ENCODE measurements around the gene QDPR.

QDPR gene

DNA sequence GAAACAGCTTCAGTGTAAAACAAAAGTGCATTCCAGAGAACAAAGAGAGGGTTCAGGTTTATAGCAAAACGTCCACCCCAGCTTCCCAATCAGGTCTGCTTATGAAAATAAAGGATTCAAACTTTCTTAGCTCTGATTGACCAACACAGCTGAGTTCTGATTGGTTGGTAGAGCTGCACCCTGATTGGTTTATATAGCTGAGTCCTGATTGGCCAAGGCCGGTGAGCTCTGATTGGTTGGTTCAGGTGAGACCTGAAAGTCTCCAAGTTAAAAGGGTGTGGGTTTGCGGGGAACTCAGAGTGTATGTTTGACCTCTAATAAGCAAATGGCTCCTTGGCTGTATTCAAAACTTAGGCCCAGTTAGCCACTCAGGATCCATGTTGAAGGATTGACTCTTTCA lies 24.0 kb upstream of the QDPR start:
- Histone ChIP-seq H3K9me3 (ENCODE audit: insufficient read depth, low read length) (no peaks in the 10 kb centered on the region), H3K79me2 (ENCODE audit: insufficient read depth, low read length) (no peaks in the 10 kb centered on the region), H3K9ac (ENCODE audit: low read length) (no peak overlapping the region), H3F3A (ENCODE audit: insufficient read depth) (no peaks in the 10 kb centered on the region), H2AFZ (ENCODE audit: low read depth, low read length, severe bottlenecking) (no peak overlapping the region), H3K27me3 (ENCODE audit: low read length) (no peaks in the 10 kb centered on the region), H3K9me2 (replicated peaks; ENCODE audit: insufficient read depth, low read length) (no peaks in the 10 kb centered on the region), H3K27ac (ENCODE audit: low read depth, low read length) (no peak overlapping the region), H3K4me3 (ENCODE audit: insufficient read depth, low read length, poor library complexity, severe bottlenecking) (no peak overlapping the region), H4K20me1 (ENCODE audit: low read depth, low read length) (no peaks in the 10 kb centered on the region), H3K4me2 (ENCODE audit: low read depth, low read length, poor library complexity, severe bottlenecking) (no peak overlapping the region), H3K36me3 (ENCODE audit: low read length) (no peaks in the 10 kb centered on the region)
- TF ChIP-seq EZH2phosphoT487 (conservative IDR thresholded peaks at IDR 0.05; ENCODE audit: low read length), result no peak
- TF ChIP-seq, protein P1, sequence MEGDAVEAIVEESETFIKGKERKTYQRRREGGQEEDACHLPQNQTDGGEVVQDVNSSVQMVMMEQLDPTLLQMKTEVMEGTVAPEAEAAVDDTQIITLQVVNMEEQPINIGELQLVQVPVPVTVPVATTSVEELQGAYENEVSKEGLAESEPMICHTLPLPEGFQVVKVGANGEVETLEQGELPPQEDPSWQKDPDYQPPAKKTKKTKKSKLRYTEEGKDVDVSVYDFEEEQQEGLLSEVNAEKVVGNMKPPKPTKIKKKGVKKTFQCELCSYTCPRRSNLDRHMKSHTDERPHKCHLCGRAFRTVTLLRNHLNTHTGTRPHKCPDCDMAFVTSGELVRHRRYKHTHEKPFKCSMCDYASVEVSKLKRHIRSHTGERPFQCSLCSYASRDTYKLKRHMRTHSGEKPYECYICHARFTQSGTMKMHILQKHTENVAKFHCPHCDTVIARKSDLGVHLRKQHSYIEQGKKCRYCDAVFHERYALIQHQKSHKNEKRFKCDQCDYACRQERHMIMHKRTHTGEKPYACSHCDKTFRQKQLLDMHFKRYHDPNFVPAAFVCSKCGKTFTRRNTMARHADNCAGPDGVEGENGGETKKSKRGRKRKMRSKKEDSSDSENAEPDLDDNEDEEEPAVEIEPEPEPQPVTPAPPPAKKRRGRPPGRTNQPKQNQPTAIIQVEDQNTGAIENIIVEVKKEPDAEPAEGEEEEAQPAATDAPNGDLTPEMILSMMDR (IDR thresholded peaks at IDR 0.05; ENCODE audit: insufficient read depth, low read length, poor library complexity, severe bottlenecking), result no peak

DNA sequence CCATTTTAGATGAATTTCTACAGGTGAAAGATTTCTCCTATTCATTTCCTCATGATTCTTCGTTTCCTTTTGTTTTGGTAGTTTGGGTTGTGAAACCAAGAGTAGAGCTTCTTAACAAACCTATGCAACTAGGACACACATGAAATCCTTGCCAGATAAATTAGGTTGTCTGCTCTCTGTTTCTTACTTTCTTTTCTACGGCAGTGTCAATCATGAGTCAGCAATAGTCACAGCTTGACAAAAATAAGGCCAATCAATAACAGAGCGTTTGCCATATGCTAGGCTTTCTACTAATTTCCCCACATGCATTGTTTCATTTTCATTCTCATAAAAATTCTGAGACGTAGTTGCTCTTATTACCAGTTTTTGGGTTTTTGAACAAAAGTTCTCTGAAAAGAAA lies 23.4 kb upstream of the QDPR start:
- H3K27me3 ChIP-seq (ENCODE audit: low read length), result no peaks in the 10 kb centered on the region
- H3K27ac ChIP-seq (ENCODE audit: low read depth, low read length), result no peak overlapping the region
- no peaks in the 10 kb centered on the region for H3K9me2 ChIP-seq (replicated peaks; ENCODE audit: insufficient read depth, low read length)
- H3K4me2 ChIP-seq (ENCODE audit: low read depth, low read length, poor library complexity, severe bottlenecking), result no peak overlapping the region
- no peak overlapping the region for H3K9ac ChIP-seq (ENCODE audit: low read length)
- H2AFZ ChIP-seq (ENCODE audit: low read depth, low read length, severe bottlenecking), result no peak overlapping the region
- H4K20me1 ChIP-seq (ENCODE audit: low read depth, low read length), result no peaks in the 10 kb centered on the region
- no peaks in the 10 kb centered on the region for H3K79me2 ChIP-seq (ENCODE audit: insufficient read depth, low read length)
- H3K36me3 ChIP-seq (ENCODE audit: low read length), result no peaks in the 10 kb centered on the region
- no peaks in the 10 kb centered on the region for H3F3A ChIP-seq (ENCODE audit: insufficient read depth)
- TF ChIP-seq, protein P1 (IDR thresholded peaks at IDR 0.05; ENCODE audit: insufficient read depth, low read length, poor library complexity, severe bottlenecking), result no peak
- TF ChIP-seq EZH2phosphoT487 (conservative IDR thresholded peaks at IDR 0.05; ENCODE audit: low read length), result no peak
- no peaks in the 10 kb centered on the region for H3K9me3 ChIP-seq (ENCODE audit: insufficient read depth, low read length)
- no peak overlapping the region for H3K4me3 ChIP-seq (ENCODE audit: insufficient read depth, low read length, poor library complexity, severe bottlenecking)

DNA sequence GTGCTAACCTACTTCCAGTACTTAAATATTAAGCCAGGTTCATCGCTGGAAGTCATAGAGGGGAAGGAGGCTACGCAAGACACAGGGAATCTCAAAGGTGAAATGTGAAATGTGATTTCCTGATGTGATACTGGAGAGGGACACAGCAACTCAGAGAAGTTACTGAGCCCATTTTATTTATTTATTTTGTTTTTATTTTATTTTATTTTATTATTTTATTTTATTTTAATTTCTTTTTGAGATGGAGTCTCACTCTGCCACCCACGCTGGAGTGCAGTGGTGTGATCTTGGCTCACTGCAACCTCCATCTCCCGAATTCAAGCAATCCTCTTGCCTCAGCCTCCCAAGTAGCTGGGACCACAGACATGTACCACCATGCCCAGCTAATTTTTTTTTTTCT lies 22.8 kb upstream of the QDPR start:
- no peak overlapping the region for H3K27ac ChIP-seq (ENCODE audit: low read depth, low read length)
- no peak overlapping the region for H3K9ac ChIP-seq (ENCODE audit: low read length)
- no peaks in the 10 kb centered on the region for H3K9me3 ChIP-seq (ENCODE audit: insufficient read depth, low read length)
- H3K27me3 ChIP-seq (ENCODE audit: low read length), result no peaks in the 10 kb centered on the region
- H3K9me2 ChIP-seq (replicated peaks; ENCODE audit: insufficient read depth, low read length), result no peaks in the 10 kb centered on the region
- H3K79me2 ChIP-seq (ENCODE audit: insufficient read depth, low read length), result no peaks in the 10 kb centered on the region
- no peaks in the 10 kb centered on the region for H4K20me1 ChIP-seq (ENCODE audit: low read depth, low read length)
- H2AFZ ChIP-seq (ENCODE audit: low read depth, low read length, severe bottlenecking), result no peak overlapping the region
- H3F3A ChIP-seq (ENCODE audit: insufficient read depth), result no peaks in the 10 kb centered on the region
- no peak overlapping the region for H3K4me3 ChIP-seq (ENCODE audit: insufficient read depth, low read length, poor library complexity, severe bottlenecking)
- no peak overlapping the region for H3K4me2 ChIP-seq (ENCODE audit: low read depth, low read length, poor library complexity, severe bottlenecking)
- no peaks in the 10 kb centered on the region for H3K36me3 ChIP-seq (ENCODE audit: low read length)
- TF ChIP-seq, protein P1 (IDR thresholded peaks at IDR 0.05; ENCODE audit: insufficient read depth, low read length, poor library complexity, severe bottlenecking), result no peak
- no peak for TF ChIP-seq EZH2phosphoT487 (conservative IDR thresholded peaks at IDR 0.05; ENCODE audit: low read length)
